ENCODE data around the gene MAP2K5.

- TF ChIP-seq MAX (IDR thresholded peaks at IDR 0.05), result no peak
- no peak for TF ChIP-seq CREB1 (IDR thresholded peaks at IDR 0.05; ENCODE audit: low read depth)
- no peak for TF ChIP-seq RAD21 (IDR thresholded peaks at IDR 0.05; ENCODE audit: low read depth)
- TF ChIP-seq TAF1 (IDR thresholded peaks at IDR 0.05; ENCODE audit: low read depth), result no peak
- no peak for TF ChIP-seq YY1 (IDR thresholded peaks at IDR 0.05; ENCODE audit: low read depth)
- no peak for TF ChIP-seq CEBPB (IDR thresholded peaks at IDR 0.05)
- TF ChIP-seq ZBTB7A (IDR thresholded peaks at IDR 0.05; ENCODE audit: low read depth), result no peak
Observed at GRCh38 chr15:67685008-67685599, 142.6 kb downstream of the MAP2K5 start.
